MM.1S (cell line): Measurements from ENCODE around the gene TPST1.

Source experiments
- CTCF ChIP-seq: fragments of 300-600 bp; sonication (generic); IDR thresholded peaks from 2 replicates; pipeline ENCODE4 v1.5.1; 2016; ENCODE audit warnings: antibody characterized with exemption, low read length, mixed read lengths
- EZH2 ChIP-seq: fragments of 300-600 bp; sonication (generic); optimal IDR thresholded peaks from 2 replicates; pipeline ENCODE3; 2017; ENCODE audit warnings: low read depth, mild to moderate bottlenecking, antibody characterized with exemption, low read length, mixed read lengths
- EZH2phosphoT487 ChIP-seq: fragments of 300-600 bp; sonication (generic); IDR thresholded peaks from 2 replicates; pipeline ENCODE4 v1.6.1; 2018; ENCODE audit warnings: antibody characterized with exemption, low read length

DNA sequence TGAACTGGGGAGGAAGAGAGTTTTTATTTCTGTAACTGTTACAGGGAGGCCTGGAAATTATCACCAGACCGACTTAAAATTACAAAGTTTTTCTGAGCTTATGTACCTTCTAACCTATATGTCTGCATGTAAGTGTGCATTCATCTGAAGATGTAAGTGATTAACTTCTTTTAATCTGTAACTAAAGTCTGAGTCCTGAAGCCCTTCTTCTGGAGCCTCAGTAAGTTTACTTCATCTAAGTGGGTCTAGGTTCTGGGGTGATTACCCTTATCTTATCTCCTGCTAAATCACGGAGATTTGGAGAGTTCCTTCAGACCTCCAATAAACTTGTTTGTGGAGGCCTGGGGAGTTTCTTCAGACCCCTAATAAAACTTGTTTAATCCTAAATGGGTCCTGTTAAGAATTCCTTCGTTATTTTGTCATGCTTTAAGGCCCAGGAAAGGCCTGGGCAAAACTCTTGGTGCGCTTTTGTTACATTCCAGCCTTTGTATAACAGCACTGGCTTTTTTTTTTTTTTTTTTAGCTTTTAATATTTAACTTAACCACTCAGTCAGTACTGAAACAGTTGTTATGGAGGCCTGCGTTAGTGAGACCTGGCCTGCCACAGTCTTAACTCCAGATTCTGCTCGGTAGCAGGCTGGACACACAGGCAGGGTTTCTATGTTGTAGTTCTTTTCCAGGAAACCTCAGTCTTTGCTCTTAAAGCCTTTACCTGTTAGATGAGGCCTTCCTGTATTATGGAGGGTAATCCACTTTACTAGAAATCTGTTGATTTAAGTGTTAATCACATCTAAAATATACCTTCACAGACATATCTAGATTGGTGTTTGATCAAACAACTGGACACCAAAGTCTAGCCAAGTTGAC lies 33.0 kb downstream of the TPST1 start:
- no peak for TF ChIP-seq CTCF
- no peak for TF ChIP-seq EZH2
- TF ChIP-seq EZH2phosphoT487: no peak
